Left colon (tissue), 2 donors: Measurements from ENCODE around the gene RIMBP3C. TPM values are rescaled to one million over a fixed set of nuclear protein-coding genes. Genes with fewer than 3 reads are reported as not detected.
A peak's percentile ranks its signal among the peaks of the same experiment; 100 is the strongest.
"Not testable (repeated sequence)": the region's sequence is repeated elsewhere in the genome, so short reads cannot be mapped to it uniquely, and the experiment has no call there.

Experiments used
- ATAC-seq: fragments of 200-7000 bp; cut with Tn5 transposase; one replicate; pipeline ENCODE4 v1.9.1; 2020; ENCODE audit warnings: mild to moderate bottlenecking, moderate library complexity
- DNase-seq, 2 donors: peaks; one replicate each; pipeline ENCODE4 v3.0.0-alpha.2; 2020
- intact Hi-C, 2 donors: fragments of 100-400 bp; cut with DNase I in 1 of 2; cut with micrococcal nuclease in 1 of 2; formaldehyde crosslinking; loops; one replicate each; pipeline versions ENCODE4 v1.11.2 to v1.14.0; 2022; cut with DNase I, micrococcal nuclease
- long read RNA-seq: library from polyadenylated mRNA; unstranded; transcript quantifications from one replicate; pipeline ENCODE4 v2.0.0, GENCODE V29; 2021
- total RNA-seq, 2 donors: library from RNA; stranded (reverse); fragmentation: NEBNext Ultra II Directional; extraction: Animal tissue kit (Norgen Biotek cat#: 25700); gene quantifications; one replicate each; pipeline ENCODE4 v1.2.1, GENCODE V29; 2021
- donor health status: DM: no; HTN: no; CAD: no.
- donor health status: DM: yes; HTN: yes; CAD: no.

The RIMBP3C gene, protein sequence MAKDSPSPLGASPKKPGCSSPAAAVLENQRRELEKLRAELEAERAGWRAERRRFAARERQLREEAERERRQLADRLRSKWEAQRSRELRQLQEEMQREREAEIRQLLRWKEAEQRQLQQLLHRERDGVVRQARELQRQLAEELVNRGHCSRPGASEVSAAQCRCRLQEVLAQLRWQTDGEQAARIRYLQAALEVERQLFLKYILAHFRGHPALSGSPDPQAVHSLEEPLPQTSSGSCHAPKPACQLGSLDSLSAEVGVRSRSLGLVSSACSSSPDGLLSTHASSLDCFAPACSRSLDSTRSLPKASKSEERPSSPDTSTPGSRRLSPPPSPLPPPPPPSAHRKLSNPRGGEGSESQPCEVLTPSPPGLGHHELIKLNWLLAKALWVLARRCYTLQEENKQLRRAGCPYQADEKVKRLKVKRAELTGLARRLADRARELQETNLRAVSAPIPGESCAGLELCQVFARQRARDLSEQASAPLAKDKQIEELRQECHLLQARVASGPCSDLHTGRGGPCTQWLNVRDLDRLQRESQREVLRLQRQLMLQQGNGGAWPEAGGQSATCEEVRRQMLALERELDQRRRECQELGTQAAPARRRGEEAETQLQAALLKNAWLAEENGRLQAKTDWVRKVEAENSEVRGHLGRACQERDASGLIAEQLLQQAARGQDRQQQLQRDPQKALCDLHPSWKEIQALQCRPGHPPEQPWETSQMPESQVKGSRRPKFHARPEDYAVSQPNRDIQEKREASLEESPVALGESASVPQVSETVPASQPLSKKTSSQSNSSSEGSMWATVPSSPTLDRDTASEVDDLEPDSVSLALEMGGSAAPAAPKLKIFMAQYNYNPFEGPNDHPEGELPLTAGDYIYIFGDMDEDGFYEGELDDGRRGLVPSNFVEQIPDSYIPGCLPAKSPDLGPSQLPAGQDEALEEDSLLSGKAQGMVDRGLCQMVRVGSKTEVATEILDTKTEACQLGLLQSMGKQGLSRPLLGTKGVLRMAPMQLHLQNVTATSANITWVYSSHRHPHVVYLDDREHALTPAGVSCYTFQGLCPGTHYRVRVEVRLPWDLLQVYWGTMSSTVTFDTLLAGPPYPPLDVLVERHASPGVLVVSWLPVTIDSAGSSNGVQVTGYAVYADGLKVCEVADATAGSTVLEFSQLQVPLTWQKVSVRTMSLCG (N-terminal part only)
- total RNA-seq = under 1 TPM in 1 of 2 donors, not detected in 1; 0.28 TPM
- long read RNA-seq = 0 reads

DNA sequence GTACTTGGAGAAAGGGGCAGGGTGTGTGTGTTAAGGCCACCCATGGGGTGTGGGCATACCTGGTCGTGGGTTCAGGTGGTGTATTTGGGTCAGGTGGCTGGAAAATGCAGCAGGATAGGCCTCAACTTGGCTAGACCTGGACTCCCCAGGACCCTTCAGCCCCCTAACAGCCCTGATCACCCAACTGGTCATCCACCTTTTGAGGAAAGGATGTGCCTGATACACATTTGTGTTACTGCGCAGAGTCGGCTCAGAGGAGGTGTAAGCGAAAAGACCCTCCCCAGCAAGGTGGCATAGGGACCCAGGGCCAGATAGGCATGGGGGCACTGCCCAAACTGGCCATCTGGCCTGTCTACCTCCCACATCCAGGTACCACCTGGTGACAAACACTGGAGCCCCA lies at the start of gene RIMBP3C:
Gene RIMBP3C (minus strand): TSS at position 101 of the 400 bp plus-strand sequence. CDS start 485 bp downstream, outside the sequence.
- intact Hi-C loops, DNase-seq, ATAC-seq: not testable (repeated sequence)

DNA sequence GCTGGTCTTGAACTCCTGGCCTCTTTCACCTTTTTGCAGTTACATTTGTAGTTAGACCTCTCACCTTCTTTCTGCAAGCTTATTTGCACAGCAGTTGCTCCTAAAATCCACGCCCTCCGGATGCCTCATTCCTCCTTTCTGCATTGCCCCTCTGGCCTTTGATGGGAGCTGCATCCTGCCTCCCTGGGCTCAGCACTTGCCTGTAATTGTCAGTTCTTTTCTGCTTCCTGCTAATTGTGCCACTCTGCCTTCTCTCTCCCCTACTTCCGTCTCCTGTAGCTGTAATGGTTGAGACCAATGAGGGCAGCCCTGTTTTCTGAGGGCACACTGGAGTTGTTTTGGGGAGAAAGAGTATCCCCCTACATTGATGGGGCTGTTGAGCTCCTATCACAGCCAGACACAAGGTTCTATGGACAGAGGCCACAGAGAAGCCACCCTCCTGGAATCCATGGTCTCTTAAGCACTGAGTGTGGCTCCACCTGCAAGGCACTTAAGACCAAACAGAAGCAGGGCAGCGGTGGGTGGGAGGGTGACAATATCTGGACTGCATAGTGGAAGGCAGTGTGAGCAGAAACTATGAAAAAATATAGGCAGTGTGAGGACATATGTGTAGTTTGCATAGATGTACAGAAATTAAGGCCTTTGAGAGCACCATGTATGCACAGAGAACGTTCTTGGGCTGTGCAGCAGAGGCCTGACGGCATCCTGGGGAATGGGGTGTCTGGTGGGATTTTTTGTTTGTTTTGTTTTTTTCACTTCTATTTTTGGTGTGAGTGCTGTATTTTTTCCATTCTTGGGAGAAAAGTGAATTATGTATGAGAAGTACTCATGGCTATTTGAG lies 48.0 kb upstream of the RIMBP3C start:
- intact Hi-C loops = no loop called here
- DNase-seq (no peak), ATAC-seq (no peak)

DNA sequence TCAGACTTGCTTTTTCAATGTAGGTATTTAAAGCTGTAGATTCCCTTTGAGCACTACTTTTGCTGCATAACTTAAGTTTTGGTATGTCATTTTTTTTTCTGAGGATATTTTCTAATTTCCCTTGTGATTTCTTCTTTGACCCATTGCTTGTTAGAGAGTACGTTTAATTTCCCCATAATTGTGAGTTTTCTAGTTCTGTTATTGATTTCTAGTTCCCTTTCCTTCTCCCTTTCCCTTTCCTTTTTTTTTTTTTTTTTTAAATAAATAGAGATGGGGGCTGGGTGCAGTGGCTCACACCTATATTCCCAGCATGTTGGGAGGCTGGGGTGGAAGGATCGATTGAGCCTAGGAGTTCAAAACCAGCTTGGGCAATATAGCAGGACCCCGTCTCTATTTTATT lies 47.0 kb upstream of the RIMBP3C start:
- ATAC-seq (no peak), DNase-seq (no peak)
- intact Hi-C loops = no loop called here

DNA sequence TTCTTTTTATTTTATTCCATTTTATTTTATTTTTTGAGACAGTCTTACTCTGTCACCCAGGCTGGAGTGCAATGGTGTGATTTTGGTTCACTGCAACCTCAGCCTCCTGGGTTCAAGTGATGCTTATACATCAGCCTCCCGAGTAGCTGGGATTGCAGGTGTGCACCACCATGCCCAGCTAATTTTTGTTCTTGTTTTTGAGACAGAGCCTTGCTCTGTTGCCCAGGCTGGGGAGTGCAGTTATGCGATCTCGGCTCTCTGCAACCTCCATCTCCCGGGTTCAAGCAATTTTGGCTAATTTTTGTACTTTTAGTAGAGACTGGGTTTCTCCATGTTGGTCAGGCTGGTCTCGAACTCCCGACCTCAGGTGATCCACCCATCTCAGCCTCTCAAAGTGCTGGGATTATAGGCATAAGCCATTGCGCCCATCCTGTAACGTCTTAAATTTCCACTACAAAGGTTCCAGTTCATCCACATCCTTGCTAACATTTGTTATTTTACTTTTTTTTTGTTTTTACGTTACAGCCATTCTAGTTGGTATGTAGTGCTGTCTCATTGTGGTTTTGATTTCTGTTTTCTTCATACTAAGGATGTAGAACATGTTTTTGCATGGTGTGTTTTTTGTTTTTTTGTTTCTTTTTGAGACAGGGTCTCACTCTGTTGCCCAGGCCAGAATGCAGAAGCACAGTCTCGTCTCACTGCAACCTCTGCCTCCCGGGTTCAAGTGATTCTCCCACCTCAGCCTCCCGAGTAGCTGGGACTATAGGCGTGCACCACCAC lies 45.3 kb upstream of the RIMBP3C start:
- DNase-seq = not testable (repeated sequence)

DNA sequence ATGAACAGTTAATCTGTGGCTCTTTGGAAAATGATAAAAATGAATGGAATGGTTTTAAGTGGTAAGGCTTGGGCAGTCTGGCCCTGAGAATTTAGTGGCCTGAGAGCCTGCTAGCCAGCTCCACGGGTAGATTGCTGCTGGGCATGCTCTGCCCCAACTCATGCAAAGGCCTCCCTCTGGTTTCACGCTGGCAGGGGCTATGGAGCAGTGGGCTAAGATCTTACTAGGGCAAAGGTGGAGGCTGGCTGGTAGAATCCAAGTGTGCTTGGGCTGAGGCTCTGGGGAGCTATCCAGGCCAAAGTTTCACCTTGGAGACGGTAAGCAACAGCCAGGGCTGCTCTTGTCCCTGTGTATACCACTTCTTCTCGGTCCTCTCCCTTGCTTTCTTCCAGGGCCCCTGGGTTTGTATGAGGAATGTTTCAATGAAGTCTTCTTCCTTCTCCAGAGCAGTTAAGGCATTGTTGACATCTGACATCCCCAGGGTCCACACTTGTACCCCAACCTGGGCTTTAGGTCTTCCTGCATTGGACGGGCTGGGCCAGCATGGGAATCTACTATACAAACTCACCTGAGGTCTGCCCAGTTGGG lies 43.7 kb upstream of the RIMBP3C start:
- intact Hi-C loops = no loop called here
- no peak for ATAC-seq
- no peak for DNase-seq

More for the DNA sequence above, 45.3 kb upstream of the RIMBP3C start:
- ATAC-seq, intact Hi-C loops: not testable (repeated sequence)

DNA sequence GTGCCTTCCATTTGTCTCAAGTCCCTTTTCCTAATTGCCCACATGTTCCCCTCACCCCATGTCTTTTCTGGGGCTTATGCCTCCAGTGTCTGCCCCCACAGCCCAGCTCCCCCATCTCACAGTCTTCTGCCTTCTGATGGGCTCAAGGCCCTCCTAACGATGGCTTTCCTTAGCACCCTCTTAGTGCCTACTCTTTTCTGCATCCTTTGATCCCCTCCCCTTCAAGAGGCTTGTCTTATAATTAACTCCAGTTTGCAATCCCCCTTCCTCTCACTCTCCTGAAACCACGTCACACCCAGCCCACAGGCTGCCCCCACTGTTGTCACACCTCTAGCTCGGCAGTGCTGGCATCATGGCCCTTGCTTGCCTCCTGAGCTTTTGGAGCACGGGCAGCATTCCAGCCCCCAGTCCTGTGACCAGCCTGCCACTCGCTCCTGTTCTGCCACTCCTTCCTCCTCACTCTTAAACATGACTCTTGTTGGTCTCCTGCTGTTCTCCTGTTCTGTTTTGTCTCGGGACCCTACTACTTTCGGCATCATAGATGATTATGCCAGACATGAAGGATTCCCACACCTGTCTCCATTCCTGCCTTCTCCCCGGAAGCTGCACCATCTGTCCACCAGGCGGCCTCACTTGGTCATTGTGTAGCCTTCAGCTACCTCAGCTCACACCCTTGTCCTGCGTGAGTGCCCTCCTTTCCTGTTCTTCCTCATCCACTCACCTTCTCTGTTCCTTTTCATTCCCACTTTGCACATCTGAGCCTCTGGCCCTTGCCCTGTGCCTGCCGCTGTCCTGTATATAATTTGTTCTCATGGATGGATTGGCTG lies 42.4 kb upstream of the RIMBP3C start:
- intact Hi-C loops = no loop called here
- peak; percentile 79 for ATAC-seq
- DNase-seq = peak in 1 of 2 donors; percentile 38

DNA sequence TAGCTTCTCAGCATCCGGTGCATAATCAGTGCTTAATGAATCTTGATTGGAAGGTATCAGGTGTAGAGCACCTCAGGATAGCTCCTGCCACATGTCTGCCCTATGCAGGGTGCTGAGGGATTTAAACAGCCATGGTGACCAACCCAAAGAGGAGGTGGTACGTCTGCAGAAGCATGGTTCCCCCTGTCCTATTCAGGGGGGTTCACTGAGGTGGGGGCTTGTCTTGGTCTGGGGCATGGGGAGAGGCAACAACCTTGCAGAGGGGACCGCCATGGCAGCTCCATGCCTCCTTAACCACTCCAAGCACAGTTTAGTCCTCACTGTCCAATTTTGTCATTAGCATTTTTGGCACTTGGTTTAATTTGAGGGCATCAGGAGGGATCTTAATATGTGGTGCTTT lies 41.2 kb upstream of the RIMBP3C start:
- intact Hi-C loops = no loop called here

DNA sequence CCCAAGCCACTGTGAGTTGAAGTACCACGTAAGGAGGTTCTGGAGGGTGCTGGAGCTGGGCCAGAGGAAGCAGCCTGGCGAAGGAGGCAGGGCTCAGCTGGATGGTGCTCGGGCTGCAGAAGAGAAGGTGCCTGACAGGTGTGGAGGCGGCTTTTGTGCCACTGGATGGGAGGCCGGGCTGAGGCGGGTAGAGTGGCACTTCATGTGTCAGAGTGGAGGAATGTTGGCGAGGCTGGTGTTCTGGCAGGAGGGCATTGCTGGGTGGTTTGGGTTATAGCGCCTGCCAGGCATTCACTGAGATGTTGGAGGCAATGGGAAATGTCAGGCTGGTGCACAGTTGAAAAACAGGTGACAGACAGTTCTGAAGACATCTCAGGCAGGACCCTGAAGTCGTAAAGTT lies 40.4 kb upstream of the RIMBP3C start:
- ATAC-seq (no peak), DNase-seq (no peak)

More for the DNA sequence above, 41.2 kb upstream of the RIMBP3C start:
- DNase-seq (no peak), ATAC-seq (no peak)

DNA sequence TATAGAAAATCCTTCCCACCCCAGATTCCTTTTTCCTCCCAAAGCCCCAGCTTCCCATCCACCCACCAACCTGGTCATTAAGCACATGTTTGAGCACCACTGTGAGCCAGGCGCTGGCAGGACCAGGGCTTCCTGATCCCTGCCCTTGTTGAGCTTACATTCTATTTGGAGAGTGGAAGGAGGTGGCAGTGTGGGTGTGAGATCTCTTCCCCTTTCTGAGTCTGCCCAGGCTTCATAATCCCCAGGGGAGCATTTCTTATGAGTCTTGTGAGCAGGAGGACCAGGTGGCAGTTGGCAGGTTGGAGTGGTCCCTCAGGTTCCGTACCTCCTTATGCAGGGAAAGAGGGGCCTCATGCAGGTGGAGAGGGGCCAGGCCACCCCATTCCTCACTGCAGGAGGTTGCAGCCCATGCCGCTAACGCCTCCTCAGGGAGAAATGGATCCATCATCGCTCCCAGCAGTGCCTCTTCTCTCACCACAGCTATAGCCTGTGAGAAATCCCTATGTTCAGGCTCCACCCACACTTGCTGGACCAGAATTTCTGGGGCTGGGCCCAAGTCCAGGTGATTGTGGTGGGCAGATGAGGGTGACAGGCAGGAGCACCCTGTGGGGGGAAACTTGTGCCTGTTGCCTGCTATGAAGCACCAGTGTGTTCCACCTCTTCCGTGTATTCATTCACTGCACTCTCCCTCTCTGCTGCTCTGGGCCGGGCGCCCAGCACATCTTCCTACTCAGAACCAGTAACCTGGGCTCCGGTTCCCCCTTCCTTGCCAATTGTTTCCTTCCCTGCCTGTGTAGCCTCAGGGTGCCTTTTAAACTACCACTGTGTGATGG lies 39.8 kb upstream of the RIMBP3C start:
- intact Hi-C loops = no loop called here
- no peak for DNase-seq
- no peak for ATAC-seq

More for the DNA sequence above, 40.4 kb upstream of the RIMBP3C start:
- intact Hi-C loops = no loop called here

DNA sequence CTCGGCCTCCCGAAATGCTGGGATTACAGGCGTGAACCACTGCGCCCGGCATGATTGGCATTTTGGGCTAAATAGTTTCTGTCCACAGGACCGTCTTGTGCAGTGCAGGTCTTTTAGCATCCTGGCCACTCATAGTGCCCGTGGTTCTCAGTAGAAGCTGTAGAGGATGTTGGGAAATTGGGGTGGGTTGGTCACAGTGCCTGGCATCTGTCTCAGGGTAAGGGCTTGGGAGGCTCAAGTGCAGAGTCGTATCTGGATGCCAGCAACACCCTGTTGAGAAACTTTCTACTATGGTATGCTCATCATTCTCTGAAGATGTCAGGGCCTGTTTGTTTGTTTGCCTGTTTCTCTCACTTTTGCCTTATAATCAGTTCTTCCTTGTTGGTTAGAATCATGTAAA lies 38.1 kb upstream of the RIMBP3C start:
- no peak for DNase-seq
- intact Hi-C loops = no loop called here
- ATAC-seq = no peak

DNA sequence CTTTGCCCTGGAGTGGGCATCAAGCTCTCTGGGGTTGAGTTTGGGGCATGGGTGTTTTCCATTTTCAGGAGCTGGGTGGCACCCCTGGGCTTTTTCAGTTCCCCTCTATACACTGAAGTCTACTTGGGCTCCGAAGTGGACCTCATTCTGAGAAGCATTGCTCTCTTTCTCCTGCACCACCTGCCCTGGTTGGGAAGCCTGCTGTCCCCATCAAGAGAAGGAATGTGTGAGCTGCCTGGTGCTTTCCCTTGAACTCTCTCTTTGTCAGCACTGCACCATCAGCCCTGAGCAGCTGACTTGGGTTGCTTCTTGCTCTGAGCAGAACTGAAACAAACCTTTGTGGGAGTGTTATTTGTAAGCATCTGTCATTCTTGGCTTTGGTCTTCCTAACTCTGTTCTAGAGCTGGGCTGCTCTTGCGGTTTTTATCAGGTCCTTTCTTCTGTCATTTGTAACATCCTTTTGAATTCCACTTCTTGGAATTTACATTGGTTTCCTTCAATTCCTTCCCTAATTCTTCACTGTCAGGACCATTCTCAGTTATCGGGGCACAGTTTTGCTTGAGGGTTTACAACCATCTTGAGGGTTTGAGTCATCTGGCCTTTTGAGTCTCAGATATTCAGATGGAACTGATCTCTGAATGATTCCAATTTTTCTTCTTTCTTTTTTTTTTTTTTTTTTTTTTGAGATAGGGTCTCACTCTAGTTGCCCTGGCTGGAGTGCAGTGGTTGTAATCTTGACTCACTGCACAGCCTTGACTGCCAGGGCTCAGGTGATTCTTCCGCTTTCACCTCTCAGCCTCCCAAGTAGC lies 36.7 kb upstream of the RIMBP3C start:
- ATAC-seq = peak; percentile 20

DNA sequence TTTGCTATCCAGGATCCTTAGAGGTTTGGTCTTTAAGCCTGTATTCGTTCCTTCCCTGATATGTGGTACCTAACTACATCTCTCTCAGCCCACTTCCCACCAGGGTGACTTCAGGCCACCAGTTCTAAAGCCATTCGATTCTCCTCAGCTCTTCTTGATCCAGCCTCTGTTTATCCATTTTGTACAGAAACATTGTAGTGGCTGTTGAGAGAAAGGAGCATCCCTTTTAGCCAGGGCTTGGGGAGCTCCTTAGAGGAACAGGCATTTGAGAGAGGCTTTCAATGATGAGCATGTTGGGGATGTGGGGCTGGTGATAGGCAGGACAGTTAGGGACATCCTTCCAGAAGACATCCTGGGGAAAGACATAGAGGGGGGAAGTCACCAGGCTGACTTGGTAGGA lies 34.1 kb upstream of the RIMBP3C start:
- DNase-seq (no peak), ATAC-seq (no peak)
- intact Hi-C loops = no loop called here

More for the DNA sequence above, 36.7 kb upstream of the RIMBP3C start:
- intact Hi-C loops = no loop called here
- no peak for DNase-seq

DNA sequence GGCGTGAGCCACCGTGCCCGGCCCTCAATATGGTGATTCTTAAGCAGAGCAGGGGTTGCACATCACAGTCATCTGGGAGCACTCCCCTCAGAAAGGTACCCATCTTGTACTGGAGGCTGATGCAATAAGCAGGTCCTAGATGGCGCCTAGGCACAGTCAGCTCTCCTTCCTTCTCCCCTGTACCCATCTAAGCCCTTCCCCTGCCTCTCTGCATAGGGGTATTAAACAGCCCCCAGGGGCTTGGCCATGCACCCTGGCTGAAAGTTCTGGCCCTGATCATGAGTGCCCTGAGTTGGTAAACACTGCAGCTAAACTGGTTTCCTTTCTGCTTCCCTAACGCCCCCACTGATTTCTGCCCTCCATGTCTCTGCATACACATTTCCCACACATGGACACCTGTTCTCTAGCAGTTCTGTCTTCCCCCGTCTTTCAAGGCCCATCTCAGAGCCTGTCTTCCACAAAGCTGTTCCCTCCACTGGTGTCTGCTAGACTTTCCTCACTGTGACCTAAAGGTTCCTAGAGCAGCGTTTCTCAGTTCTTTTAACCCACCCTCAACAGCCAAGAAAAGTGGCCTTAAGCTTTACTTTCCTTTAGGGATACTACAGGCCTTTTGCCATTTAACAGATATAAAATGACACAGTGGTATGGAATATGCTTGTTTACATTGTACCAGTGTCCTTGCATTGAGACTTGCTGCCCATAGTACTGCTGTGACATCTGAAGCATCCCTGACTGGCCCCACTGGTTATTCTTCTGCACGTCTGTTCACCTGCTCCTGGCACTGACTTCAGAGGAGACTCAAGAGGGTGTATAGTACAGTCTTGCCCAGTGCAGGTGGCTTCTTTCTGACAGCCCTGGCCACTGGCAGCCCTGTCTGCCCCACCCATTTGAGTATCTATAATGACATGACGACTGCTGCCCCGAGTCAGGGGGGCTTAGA lies 31.8 kb upstream of the RIMBP3C start:
- intact Hi-C loops = no loop called here
- ATAC-seq (peak; percentile 13), DNase-seq (no peak)
